UCSD-AML1 (cell line): Measurements from ENCODE around the gene ANKRD52.
"Not testable (repeated sequence)": the region's sequence is repeated elsewhere in the genome, so short reads cannot be mapped to it uniquely, and the experiment has no call there.

Experiments used
- DNase-seq: peaks from one replicate; lab custom pipeline; 2025; ENCODE audit not compliant: unreplicated experiment; lab: John Stamatoyannopoulos, UW

The ANKRD52 gene

GRCh38 chr12:56213878-56214277 is 44.3 kb downstream of the ANKRD52 start:
- DNase-seq = no peak

GRCh38 chr12:56212361-56212760 is 45.8 kb downstream of the ANKRD52 start:
- DNase-seq = no peak

- DNase-seq = no peak
These were observed 50.2 kb downstream of the ANKRD52 start for GRCh38 chr12:56208006-56208405.

- DNase-seq = peak; percentile 42
These were observed 51.6 kb downstream of the ANKRD52 start for GRCh38 chr12:56206452-56207166.

- DNase-seq = no peak
These were observed 52.7 kb downstream of the ANKRD52 start for GRCh38 chr12:56205445-56205844.

GRCh38 chr12:56204275-56204674 is 53.9 kb downstream of the ANKRD52 start:
- no peak for DNase-seq

GRCh38 chr12:56202838-56203237 is 55.3 kb downstream of the ANKRD52 start:
- DNase-seq = no peak

- DNase-seq = no peak
These were observed 55.8 kb downstream of the ANKRD52 start for GRCh38 chr12:56202366-56202765.

- no peak for DNase-seq
These were observed 59.3 kb downstream of the ANKRD52 start for GRCh38 chr12:56198836-56199235.

GRCh38 chr12:56197921-56198635 is 60.1 kb downstream of the ANKRD52 start:
- DNase-seq = no peak

- DNase-seq = not testable (repeated sequence)
These were observed 61.2 kb downstream of the ANKRD52 start for GRCh38 chr12:56196818-56197550.

GRCh38 chr12:56193025-56193578 is 65.1 kb downstream of the ANKRD52 start:
- peak; percentile 16 for DNase-seq

GRCh38 chr12:56192582-56192981 is 65.6 kb downstream of the ANKRD52 start:
- DNase-seq = no peak

GRCh38 chr12:56190695-56191155 is 67.5 kb downstream of the ANKRD52 start:
- no peak for DNase-seq

GRCh38 chr12:56189918-56190694 is 68.1 kb downstream of the ANKRD52 start:
- peak; percentile 92 for DNase-seq

GRCh38 chr12:56189099-56189917 is 68.9 kb downstream of the ANKRD52 start, which contains the start of gene SMARCC2:
Gene SMARCC2, minus strand, starts transcription at chr12:56189483. Its CDS starts 22 bp downstream, at chr12:56189461.
- DNase-seq = peak; percentile 91

GRCh38 chr12:56188778-56189098 is 69.4 kb downstream of the ANKRD52 start:
- peak; percentile 34 for DNase-seq

- DNase-seq = peak; percentile 22
These were observed 69.9 kb downstream of the ANKRD52 start for GRCh38 chr12:56188131-56188777.
